ENCODE data around the gene MRAS.
"Not testable (repeated sequence)": the region's sequence is repeated elsewhere in the genome, so short reads cannot be mapped to it uniquely, and the experiment has no call there.

MRAS gene

GRCh38 chr3:138401834-138402233 lies 53.5 kb downstream of the MRAS start:
- no peaks in the 10 kb centered on the region for H3K79me2 ChIP-seq (ENCODE audit: control insufficient read depth, insufficient read depth, low read length, unreplicated experiment)
- H3K36me3 ChIP-seq (ENCODE audit: insufficient read depth, low read length) = no peaks in the 10 kb centered on the region; the same call in 1 of the 2 replicates
- H3K4me1 ChIP-seq (ENCODE audit: control insufficient read depth, insufficient read depth, low read length, unreplicated experiment) = no peaks in the 10 kb centered on the region
- no peaks in the 10 kb centered on the region for H3K27me3 ChIP-seq (ENCODE audit: insufficient read depth, low read length)
- no peak overlapping the region for H2AFZ ChIP-seq (ENCODE audit: low read length, unreplicated experiment)
- H3K27ac ChIP-seq (ENCODE audit: low read depth, low read length) = no peak overlapping the region
- no peak overlapping the region for H3K4me3 ChIP-seq (ENCODE audit: low read depth, low read length)

GRCh38 chr3:138404121-138404520 lies 55.7 kb downstream of the MRAS start:
- no peaks in the 10 kb centered on the region for H3K4me1 ChIP-seq (ENCODE audit: control insufficient read depth, insufficient read depth, low read length, unreplicated experiment)
- H3K27ac ChIP-seq (ENCODE audit: low read depth, low read length) = no peak overlapping the region
- H2AFZ ChIP-seq (ENCODE audit: low read length, unreplicated experiment) = no peak overlapping the region
- H3K79me2 ChIP-seq (ENCODE audit: control insufficient read depth, insufficient read depth, low read length, unreplicated experiment) = no peaks in the 10 kb centered on the region
- no peaks in the 10 kb centered on the region; the same call in 1 of the 2 replicates for H3K36me3 ChIP-seq (ENCODE audit: insufficient read depth, low read length)
- no peaks in the 10 kb centered on the region for H3K27me3 ChIP-seq (ENCODE audit: insufficient read depth, low read length)
- H3K4me3 ChIP-seq (ENCODE audit: low read depth, low read length) = no peak overlapping the region

- Histone ChIP-seq H3K4me1 (ENCODE audit: control insufficient read depth, insufficient read depth, low read length, unreplicated experiment) (no peaks in the 10 kb centered on the region), H3K36me3 (ENCODE audit: insufficient read depth, low read length) (no peaks in the 10 kb centered on the region; the same call in 1 of the 2 replicates), H2AFZ (ENCODE audit: low read length, unreplicated experiment) (no peak overlapping the region), H3K4me3 (ENCODE audit: low read depth, low read length) (no peak overlapping the region), H3K79me2 (ENCODE audit: control insufficient read depth, insufficient read depth, low read length, unreplicated experiment) (no peaks in the 10 kb centered on the region), H3K27me3 (ENCODE audit: insufficient read depth, low read length) (no peaks in the 10 kb centered on the region), H3K27ac (ENCODE audit: low read depth, low read length) (no peak overlapping the region)
Observed at GRCh38 chr3:138405001-138405400, 56.6 kb downstream of the MRAS start.

GRCh38 chr3:138405486-138405885 lies 57.1 kb downstream of the MRAS start:
- H2AFZ ChIP-seq (ENCODE audit: low read length, unreplicated experiment) = no peak overlapping the region
- H3K4me1 ChIP-seq (ENCODE audit: control insufficient read depth, insufficient read depth, low read length, unreplicated experiment) = no peaks in the 10 kb centered on the region
- no peak overlapping the region for H3K27ac ChIP-seq (ENCODE audit: low read depth, low read length)
- H3K27me3 ChIP-seq (ENCODE audit: insufficient read depth, low read length) = no peaks in the 10 kb centered on the region
- no peaks in the 10 kb centered on the region; the same call in 1 of the 2 replicates for H3K36me3 ChIP-seq (ENCODE audit: insufficient read depth, low read length)
- no peaks in the 10 kb centered on the region for H3K79me2 ChIP-seq (ENCODE audit: control insufficient read depth, insufficient read depth, low read length, unreplicated experiment)
- no peak overlapping the region for H3K4me3 ChIP-seq (ENCODE audit: low read depth, low read length)

- H3K27ac ChIP-seq (ENCODE audit: low read depth, low read length) = no peak overlapping the region
- H2AFZ ChIP-seq (ENCODE audit: low read length, unreplicated experiment) = no peak overlapping the region
- no peaks in the 10 kb centered on the region for H3K27me3 ChIP-seq (ENCODE audit: insufficient read depth, low read length)
- no peaks in the 10 kb centered on the region; the same call in 1 of the 2 replicates for H3K36me3 ChIP-seq (ENCODE audit: insufficient read depth, low read length)
- H3K4me3 ChIP-seq (ENCODE audit: low read depth, low read length) = no peak overlapping the region
- no peaks in the 10 kb centered on the region for H3K79me2 ChIP-seq (ENCODE audit: control insufficient read depth, insufficient read depth, low read length, unreplicated experiment)
- no peaks in the 10 kb centered on the region for H3K4me1 ChIP-seq (ENCODE audit: control insufficient read depth, insufficient read depth, low read length, unreplicated experiment)
Observed at GRCh38 chr3:138406606-138407005, 58.2 kb downstream of the MRAS start.

- no peaks in the 10 kb centered on the region for H3K79me2 ChIP-seq (ENCODE audit: control insufficient read depth, insufficient read depth, low read length, unreplicated experiment)
- no peaks in the 10 kb centered on the region for H3K27me3 ChIP-seq (ENCODE audit: insufficient read depth, low read length)
- no peaks in the 10 kb centered on the region; the same call in 1 of the 2 replicates for H3K36me3 ChIP-seq (ENCODE audit: insufficient read depth, low read length)
- no peak overlapping the region for H3K4me3 ChIP-seq (ENCODE audit: low read depth, low read length)
- H2AFZ ChIP-seq (ENCODE audit: low read length, unreplicated experiment) = no peak overlapping the region
- H3K4me1 ChIP-seq (ENCODE audit: control insufficient read depth, insufficient read depth, low read length, unreplicated experiment) = peaks cover under 1% of the 10 kb centered on the region
- no peak overlapping the region for H3K27ac ChIP-seq (ENCODE audit: low read depth, low read length)
Observed at GRCh38 chr3:138407236-138407907, 59.0 kb downstream of the MRAS start.

- H3K27ac ChIP-seq (ENCODE audit: low read depth, low read length) = no peak overlapping the region
- H2AFZ ChIP-seq (ENCODE audit: low read length, unreplicated experiment) = no peak overlapping the region
- peaks cover 10% of the 10 kb centered on the region for H3K4me1 ChIP-seq (ENCODE audit: control insufficient read depth, insufficient read depth, low read length, unreplicated experiment)
- no peaks in the 10 kb centered on the region for H3K27me3 ChIP-seq (ENCODE audit: insufficient read depth, low read length)
- no peaks in the 10 kb centered on the region for H3K79me2 ChIP-seq (ENCODE audit: control insufficient read depth, insufficient read depth, low read length, unreplicated experiment)
- no peaks in the 10 kb centered on the region; the same call in 1 of the 2 replicates for H3K36me3 ChIP-seq (ENCODE audit: insufficient read depth, low read length)
- no peak overlapping the region for H3K4me3 ChIP-seq (ENCODE audit: low read depth, low read length)
Observed at GRCh38 chr3:138408751-138409570, 60.6 kb downstream of the MRAS start.

- peaks cover 13% of the 10 kb centered on the region for H3K4me1 ChIP-seq (ENCODE audit: control insufficient read depth, insufficient read depth, low read length, unreplicated experiment)
- no peak overlapping the region for H2AFZ ChIP-seq (ENCODE audit: low read length, unreplicated experiment)
- H3K27ac ChIP-seq (ENCODE audit: low read depth, low read length) = no peak overlapping the region
- H3K79me2 ChIP-seq (ENCODE audit: control insufficient read depth, insufficient read depth, low read length, unreplicated experiment) = no peaks in the 10 kb centered on the region
- no peak overlapping the region for H3K4me3 ChIP-seq (ENCODE audit: low read depth, low read length)
- no peaks in the 10 kb centered on the region for H3K36me3 ChIP-seq (ENCODE audit: insufficient read depth, low read length)
- no peaks in the 10 kb centered on the region for H3K27me3 ChIP-seq (ENCODE audit: insufficient read depth, low read length)
Observed at GRCh38 chr3:138412821-138413551, 64.6 kb downstream of the MRAS start.

GRCh38 chr3:138416236-138416635 lies 67.9 kb downstream of the MRAS start:
- peaks cover 13% of the 10 kb centered on the region for H3K4me1 ChIP-seq (ENCODE audit: control insufficient read depth, insufficient read depth, low read length, unreplicated experiment)
- H2AFZ ChIP-seq (ENCODE audit: low read length, unreplicated experiment) = peak overlapping the region; percentile 21
- H3K27me3 ChIP-seq (ENCODE audit: insufficient read depth, low read length); H3K36me3 ChIP-seq (ENCODE audit: insufficient read depth, low read length); H3K27ac ChIP-seq (ENCODE audit: low read depth, low read length); H3K79me2 ChIP-seq (ENCODE audit: control insufficient read depth, insufficient read depth, low read length, unreplicated experiment): not testable (repeated sequence)
- H3K4me3 ChIP-seq (ENCODE audit: low read depth, low read length) = peak overlapping the region; percentile 60; the same call in 1 of the 2 replicates

GRCh38 chr3:138417559-138417982 lies 69.2 kb downstream of the MRAS start:
- H3K4me3 ChIP-seq (ENCODE audit: low read depth, low read length) = no peak overlapping the region
- no peaks in the 10 kb centered on the region for H3K27me3 ChIP-seq (ENCODE audit: insufficient read depth, low read length)
- H2AFZ ChIP-seq (ENCODE audit: low read length, unreplicated experiment) = no peak overlapping the region
- peaks cover 11% of the 10 kb centered on the region for H3K4me1 ChIP-seq (ENCODE audit: control insufficient read depth, insufficient read depth, low read length, unreplicated experiment)
- no peaks in the 10 kb centered on the region for H3K79me2 ChIP-seq (ENCODE audit: control insufficient read depth, insufficient read depth, low read length, unreplicated experiment)
- H3K36me3 ChIP-seq (ENCODE audit: insufficient read depth, low read length) = no peaks in the 10 kb centered on the region
- no peak overlapping the region for H3K27ac ChIP-seq (ENCODE audit: low read depth, low read length)

Measured in ACC112 (cell line).